SU-DHL-6 (cell line): Measurements from ENCODE around the gene RBM15B.
A peak's percentile ranks its signal among the peaks of the same experiment; 100 is the strongest.
"Not testable (repeated sequence)": the region's sequence is repeated elsewhere in the genome, so short reads cannot be mapped to it uniquely, and the experiment has no call there.

Experiments
- H2AFZ ChIP-seq: fragments of 200-600 bp; sonication (generic); 2 replicates; pipeline ENCODE4 v1.6.1; 2014; ENCODE audit warnings: low read depth, mild to moderate bottlenecking, moderate library complexity, mixed read lengths, antibody characterized with exemption, low read length; ENCODE audit not compliant: severe bottlenecking
- H3F3A ChIP-seq: fragments of 200-600 bp; shearing (Covaris generic); 2 replicates; pipeline ENCODE4 v1.6.0; 2016; ENCODE audit warnings: antibody characterized with exemption, mild to moderate bottlenecking; ENCODE audit not compliant: insufficient read depth
- H3K27ac ChIP-seq: fragments of 200-600 bp; sonication (generic); 2 replicates; pipeline ENCODE4 v1.5.1; 2016; ENCODE audit warnings: low read depth, mild to moderate bottlenecking, low read length, moderate library complexity, mixed read lengths
- H3K27me3 ChIP-seq: fragments of 200-600 bp; sonication (generic), shearing (Covaris generic); 2 replicates; pipeline ENCODE4 v1.6.0; 2014; ENCODE audit warnings: mild to moderate bottlenecking, low read length
- H3K36me3 ChIP-seq: fragments of 200-600 bp; sonication (generic); 2 replicates; pipeline ENCODE4 v1.6.1; 2014; ENCODE audit warnings: mild to moderate bottlenecking, low read length, mixed read lengths
- H3K4me2 ChIP-seq: fragments of 300-600, 200-600 bp; shearing (Covaris generic), sonication (generic); 2 replicates; pipeline ENCODE4 v1.6.0; 2014; ENCODE audit warnings: low read length, low read depth, mild to moderate bottlenecking; ENCODE audit not compliant: poor library complexity, severe bottlenecking
- H3K4me3 ChIP-seq: fragments of 200-600 bp; sonication (generic); 2 replicates; pipeline ENCODE4 v1.5.1; 2014; ENCODE audit warnings: antibody characterized with exemption, low read length, mild to moderate bottlenecking, mixed read lengths; ENCODE audit not compliant: insufficient read depth, poor library complexity, severe bottlenecking
- H3K79me2 ChIP-seq: fragments of 200-600 bp; sonication (generic); 2 replicates; pipeline ENCODE4 v1.6.1; 2014; ENCODE audit warnings: mild to moderate bottlenecking, low read length, moderate library complexity; ENCODE audit not compliant: insufficient read depth
- H3K9ac ChIP-seq: fragments of 200-600 bp; sonication (generic); 2 replicates; pipeline ENCODE4 v1.7.0; 2014; ENCODE audit warnings: mild to moderate bottlenecking, low read length
- H3K9me2 ChIP-seq: fragments of 200-600 bp; sonication (generic); replicated peaks from 2 replicates; pipeline ENCODE4 v1.6.1; 2014; ENCODE audit warnings: low read length; ENCODE audit not compliant: insufficient read depth
- H3K9me3 ChIP-seq: fragments of 200-600 bp; sonication (generic); 2 replicates; pipeline ENCODE4 v1.6.1; 2014; ENCODE audit warnings: low read length, mixed read lengths; ENCODE audit not compliant: insufficient read depth
- H4K20me1 ChIP-seq: fragments of 200-600 bp; sonication (generic); 2 replicates; pipeline ENCODE4 v1.6.1; 2014; ENCODE audit warnings: low read depth, mild to moderate bottlenecking, antibody characterized with exemption, low read length, moderate library complexity, mixed read lengths
- CTCF ChIP-seq: fragments of 200-600 bp; sonication (generic); IDR thresholded peaks from one replicate; pipeline ENCODE4 v1.5.1; 2017; ENCODE audit warnings: antibody characterized with exemption, mild to moderate bottlenecking, low read length, moderate library complexity; ENCODE audit not compliant: insufficient read depth, poor library complexity, severe bottlenecking
- EZH2phosphoT487 ChIP-seq: fragments of 200-600 bp; sonication (generic), shearing (Covaris generic); conservative IDR thresholded peaks from 2 replicates; pipeline ENCODE4 v1.6.1; 2018; ENCODE audit warnings: mild to moderate bottlenecking, antibody characterized with exemption, low read length, moderate library complexity, mixed read lengths

Gene RBM15B

GRCh38 chr3:51385621-51386091 lies 5.4 kb upstream of the RBM15B start:
- H3K9ac ChIP-seq, result peak overlapping the region; percentile 90
- H3K4me3 ChIP-seq, result peak overlapping the region; percentile 91
- no peak overlapping the region for H2AFZ ChIP-seq
- TF ChIP-seq CTCF, result no peak
- TF ChIP-seq EZH2phosphoT487, result no peak
- H3K27me3 ChIP-seq, result no peaks in the 10 kb centered on the region
- peaks cover 3% of the 10 kb centered on the region; the same call in 1 of the 2 replicates for H3K36me3 ChIP-seq
- peak overlapping the region; percentile 90 for H3K4me2 ChIP-seq
- no peaks in the 10 kb centered on the region for H3K9me3 ChIP-seq
- H3K27ac ChIP-seq, result peak overlapping the region; percentile 61
- H3K9me2 ChIP-seq, result no peaks in the 10 kb centered on the region
- H3F3A ChIP-seq, result peaks cover 45% of the 10 kb centered on the region
- peaks cover 29% of the 10 kb centered on the region for H3K79me2 ChIP-seq
- H4K20me1 ChIP-seq, result no peaks in the 10 kb centered on the region

- TF ChIP-seq EZH2phosphoT487, result no peak
- TF ChIP-seq CTCF, result no peak
- Histone ChIP-seq H3K27ac (peak overlapping the region; percentile 61), H3K9me3 (no peaks in the 10 kb centered on the region), H3K79me2 (peaks cover 29% of the 10 kb centered on the region), H4K20me1 (no peaks in the 10 kb centered on the region), H3K36me3 (peaks cover 3% of the 10 kb centered on the region; the same call in 1 of the 2 replicates), H3K9me2 (no peaks in the 10 kb centered on the region), H3K27me3 (no peaks in the 10 kb centered on the region), H3K4me3 (peak overlapping the region; percentile 91), H3K4me2 (peak overlapping the region; percentile 90), H3F3A (peaks cover 47% of the 10 kb centered on the region), H2AFZ (no peak overlapping the region), H3K9ac (peak overlapping the region; percentile 90)
These were observed 4.8 kb upstream of the RBM15B start for GRCh38 chr3:51386159-51386851.

GRCh38 chr3:51386852-51387229 lies 4.2 kb upstream of the RBM15B start:
- H3K9me3 ChIP-seq, result no peaks in the 10 kb centered on the region
- peaks cover 32% of the 10 kb centered on the region for H3K79me2 ChIP-seq
- H3K27ac ChIP-seq, result peak overlapping the region; percentile 61; the same call in 1 of the 2 replicates
- H3K9me2 ChIP-seq, result no peaks in the 10 kb centered on the region
- H4K20me1 ChIP-seq, result no peaks in the 10 kb centered on the region
- peaks cover 3% of the 10 kb centered on the region; the same call in 1 of the 2 replicates for H3K36me3 ChIP-seq
- TF ChIP-seq EZH2phosphoT487, result no peak
- no peak for TF ChIP-seq CTCF
- H3F3A ChIP-seq, result peaks cover 47% of the 10 kb centered on the region
- H3K4me2 ChIP-seq, result peak overlapping the region; percentile 90
- no peak overlapping the region for H2AFZ ChIP-seq
- peak overlapping the region; percentile 91 for H3K4me3 ChIP-seq
- H3K27me3 ChIP-seq, result no peaks in the 10 kb centered on the region
- H3K9ac ChIP-seq, result peak overlapping the region; percentile 90

GRCh38 chr3:51387281-51387680 lies 3.8 kb upstream of the RBM15B start:
- H3K4me3 ChIP-seq, H3K9me2 ChIP-seq, H2AFZ ChIP-seq, H3K9me3 ChIP-seq, H3K27ac ChIP-seq, H3K27me3 ChIP-seq, H4K20me1 ChIP-seq, H3K36me3 ChIP-seq: not testable (repeated sequence)
- peak overlapping the region; percentile 90 for H3K9ac ChIP-seq
- peak overlapping the region; percentile 90 for H3K4me2 ChIP-seq
- H3K79me2 ChIP-seq, result peaks cover 37% of the 10 kb centered on the region
- H3F3A ChIP-seq, result peaks cover 47% of the 10 kb centered on the region
